Neural cell (in vitro differentiated cells): ENCODE results near the gene GLB1L3.

Experiments used
- EP300 ChIP-seq: fragments of 450-650 bp; conservative IDR thresholded peaks from 2 replicates; pipeline ENCODE4 v1.6.1; 2014; ENCODE audit warnings: antibody characterized with exemption, mild to moderate bottlenecking, moderate library complexity; ENCODE audit not compliant: poor library complexity, severe bottlenecking
- EZH2 ChIP-seq: fragments of 200-600, 300-800 bp; shearing (Covaris generic), sonication (generic); IDR thresholded peaks from 2 replicates; pipeline ENCODE4 v1.6.1; 2014; ENCODE audit warnings: antibody characterized with exemption, low read length, borderline replicate concordance, mild to moderate bottlenecking; ENCODE audit not compliant: insufficient read depth, poor library complexity, severe bottlenecking
- POLR2AphosphoS5 ChIP-seq: IDR thresholded peaks from 2 replicates; pipeline ENCODE4 v1.6.1; 2012
- RAD21 ChIP-seq: fragments of 450-650 bp; conservative IDR thresholded peaks from 2 replicates; pipeline ENCODE4 v1.6.1; 2014; ENCODE audit warnings: antibody characterized with exemption, mild to moderate bottlenecking, moderate library complexity
- TF ChIP-seq, protein P1 (sequence below): fragments of 450-650 bp; IDR thresholded peaks from 2 replicates; pipeline ENCODE4 v1.5.1; 2014; ENCODE audit warnings: antibody characterized with exemption, mild to moderate bottlenecking, moderate library complexity; ENCODE audit not compliant: poor library complexity, severe bottlenecking

- TF ChIP-seq, protein P1, sequence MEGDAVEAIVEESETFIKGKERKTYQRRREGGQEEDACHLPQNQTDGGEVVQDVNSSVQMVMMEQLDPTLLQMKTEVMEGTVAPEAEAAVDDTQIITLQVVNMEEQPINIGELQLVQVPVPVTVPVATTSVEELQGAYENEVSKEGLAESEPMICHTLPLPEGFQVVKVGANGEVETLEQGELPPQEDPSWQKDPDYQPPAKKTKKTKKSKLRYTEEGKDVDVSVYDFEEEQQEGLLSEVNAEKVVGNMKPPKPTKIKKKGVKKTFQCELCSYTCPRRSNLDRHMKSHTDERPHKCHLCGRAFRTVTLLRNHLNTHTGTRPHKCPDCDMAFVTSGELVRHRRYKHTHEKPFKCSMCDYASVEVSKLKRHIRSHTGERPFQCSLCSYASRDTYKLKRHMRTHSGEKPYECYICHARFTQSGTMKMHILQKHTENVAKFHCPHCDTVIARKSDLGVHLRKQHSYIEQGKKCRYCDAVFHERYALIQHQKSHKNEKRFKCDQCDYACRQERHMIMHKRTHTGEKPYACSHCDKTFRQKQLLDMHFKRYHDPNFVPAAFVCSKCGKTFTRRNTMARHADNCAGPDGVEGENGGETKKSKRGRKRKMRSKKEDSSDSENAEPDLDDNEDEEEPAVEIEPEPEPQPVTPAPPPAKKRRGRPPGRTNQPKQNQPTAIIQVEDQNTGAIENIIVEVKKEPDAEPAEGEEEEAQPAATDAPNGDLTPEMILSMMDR, result no peak
- TF ChIP-seq EP300 (no peak), POLR2AphosphoS5 (no peak), RAD21 (no peak), EZH2 (no peak)
Measured at GRCh38 chr11:134250246-134250645, 25.9 kb upstream of the GLB1L3 start.
